ENCODE results near the gene DYRK2. TPM values are rescaled to one million over a fixed set of nuclear protein-coding genes. Genes with fewer than 3 reads are reported as not detected.

The DYRK2 gene
- polyA plus RNA-seq, 1 donor = 65.3 TPM

- DNase-seq = no peak
Observed at GRCh38 chr12:67705394-67706370, 57.1 kb downstream of the DYRK2 start.

GRCh38 chr12:67709367-67709954 is 60.9 kb downstream of the DYRK2 start:
- DNase-seq = no peak

- no peak for DNase-seq
Observed at GRCh38 chr12:67710582-67710981, 62.0 kb downstream of the DYRK2 start.

GRCh38 chr12:67712011-67712410 is 63.5 kb downstream of the DYRK2 start:
- no peak for DNase-seq

- no peak for DNase-seq
Observed at GRCh38 chr12:67714648-67715047, 66.1 kb downstream of the DYRK2 start.

All from hindlimb muscle (tissue), 1 donor.